T-helper 9 cell (primary cell): ENCODE data around the gene CCM2.

Source experiments
- DNase-seq: peaks from one replicate; pipeline ENCODE4 v3.0.0-alpha.2; 2020

CCM2 gene

DNA sequence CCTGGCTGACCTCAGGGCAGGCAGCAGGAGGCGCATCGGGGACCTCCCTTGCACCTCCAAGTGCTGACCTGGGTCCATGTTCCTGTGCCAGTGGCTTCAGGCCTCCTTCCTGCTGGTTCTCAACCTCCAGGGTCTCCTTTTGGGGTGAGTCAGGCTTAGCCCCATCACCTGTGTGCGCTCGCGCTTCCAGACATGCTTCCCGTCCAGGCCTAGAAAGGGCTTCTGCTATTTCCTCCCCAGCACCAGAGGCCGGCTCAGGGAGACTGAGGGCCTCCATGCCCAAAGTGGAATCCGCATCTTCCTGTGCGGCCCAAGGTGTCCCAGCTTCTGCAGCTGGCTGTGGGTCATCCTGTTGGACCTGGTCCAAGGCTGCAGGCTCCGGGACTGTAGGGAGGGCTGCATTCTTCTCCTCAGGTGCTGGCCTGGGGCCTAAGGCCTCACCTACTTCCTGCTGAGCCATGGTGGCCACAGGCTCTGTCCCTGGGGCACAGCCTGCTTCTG lies 82.9 kb downstream of the CCM2 start:
- DNase-seq, result no peak

DNA sequence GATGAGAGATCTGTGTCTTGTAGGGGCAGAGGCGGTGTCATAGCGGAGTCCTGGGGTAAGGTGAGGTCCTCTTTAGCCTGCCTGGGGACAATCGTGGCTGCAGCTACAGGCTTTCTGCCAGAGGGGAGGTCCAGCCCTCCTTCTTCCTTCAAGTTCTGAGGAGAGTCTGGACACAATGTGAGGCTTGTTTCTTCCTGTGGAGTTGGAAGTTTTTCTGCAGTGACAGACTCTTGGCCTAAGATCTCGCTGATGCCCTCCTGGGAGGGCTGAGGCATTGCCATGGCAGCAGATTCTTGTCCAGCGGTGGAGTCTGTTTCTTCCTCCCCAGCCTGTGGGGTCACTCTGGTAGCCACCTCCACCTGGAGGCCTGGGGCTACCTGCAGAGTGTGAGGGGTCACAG lies 84.3 kb downstream of the CCM2 start:
- no peak for DNase-seq

GRCh38 chr7:45084901-45085618 lies 85.1 kb downstream of the CCM2 start:
- no peak for DNase-seq

DNA sequence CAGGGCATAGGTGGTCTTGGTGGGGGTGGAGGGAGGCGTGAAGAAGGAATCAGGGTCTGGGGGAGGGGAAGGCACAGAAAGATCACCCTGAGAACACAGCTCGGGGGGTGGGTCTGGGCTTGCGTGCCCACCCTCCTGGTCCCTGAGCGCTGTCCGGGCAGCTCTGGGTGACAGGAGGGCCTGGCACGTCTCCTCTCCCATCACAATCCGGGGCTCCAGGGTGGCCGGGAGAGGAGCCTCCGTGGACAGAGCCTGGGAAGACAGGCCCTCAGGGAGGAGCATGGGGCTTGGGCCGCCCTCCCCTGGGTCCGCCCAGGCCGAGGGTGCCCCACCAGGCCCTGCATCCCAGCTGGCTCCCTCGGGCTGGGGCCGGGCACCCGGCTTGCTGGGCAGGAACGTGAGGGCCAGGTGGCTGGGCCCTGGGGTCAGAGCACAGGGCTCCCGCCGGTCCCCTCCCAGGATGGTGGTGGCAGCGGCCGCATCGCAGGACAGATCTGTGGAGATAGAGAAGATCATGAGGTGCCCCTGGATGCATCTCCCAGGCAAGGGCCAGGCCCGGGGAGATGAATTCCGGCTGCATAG lies 85.7 kb downstream of the CCM2 start:
- no peak for DNase-seq

GRCh38 chr7:45086331-45087065 lies 86.5 kb downstream of the CCM2 start:
- no peak for DNase-seq

DNA sequence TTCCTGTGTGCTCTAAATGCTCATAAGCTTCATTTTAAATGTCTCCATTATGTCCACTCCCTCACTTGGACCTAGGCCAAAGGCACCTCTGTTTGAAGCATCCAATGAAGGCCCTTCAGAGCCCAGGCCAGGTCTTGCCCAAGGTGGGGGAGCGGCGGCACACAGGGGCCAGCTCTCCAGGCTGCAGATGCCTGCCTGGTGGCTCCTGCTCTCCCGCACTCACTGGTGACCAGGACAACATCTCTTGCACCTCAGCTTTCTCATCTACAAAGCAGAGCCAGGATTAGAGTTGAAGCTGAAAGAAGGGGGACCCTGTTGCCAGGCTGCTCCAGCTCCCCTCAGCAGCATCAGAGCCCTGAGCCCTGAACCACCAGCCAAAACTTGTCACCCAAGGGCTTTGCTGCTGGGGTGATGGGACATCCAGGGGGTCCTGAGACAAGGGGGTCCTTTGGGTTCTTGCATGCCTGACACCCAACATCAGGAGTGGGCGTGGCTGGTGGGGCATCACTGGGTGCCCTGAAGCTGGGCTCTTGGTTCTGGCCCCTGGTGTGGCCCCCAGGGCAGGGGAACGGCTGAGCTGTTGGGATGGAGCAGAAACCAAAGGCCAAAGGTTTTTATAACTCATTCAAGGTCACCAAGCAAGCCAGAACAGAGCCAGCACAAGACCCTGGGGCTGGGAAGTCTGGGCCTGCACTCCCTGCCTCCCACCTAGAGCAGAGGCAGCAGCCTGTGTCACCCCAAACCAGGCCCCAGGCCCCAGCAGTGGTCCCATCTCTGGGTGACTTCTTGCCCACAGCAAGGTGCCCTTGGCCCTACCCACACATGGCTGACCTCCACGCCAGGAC lies 87.5 kb downstream of the CCM2 start:
- DNase-seq, result no peak

DNA sequence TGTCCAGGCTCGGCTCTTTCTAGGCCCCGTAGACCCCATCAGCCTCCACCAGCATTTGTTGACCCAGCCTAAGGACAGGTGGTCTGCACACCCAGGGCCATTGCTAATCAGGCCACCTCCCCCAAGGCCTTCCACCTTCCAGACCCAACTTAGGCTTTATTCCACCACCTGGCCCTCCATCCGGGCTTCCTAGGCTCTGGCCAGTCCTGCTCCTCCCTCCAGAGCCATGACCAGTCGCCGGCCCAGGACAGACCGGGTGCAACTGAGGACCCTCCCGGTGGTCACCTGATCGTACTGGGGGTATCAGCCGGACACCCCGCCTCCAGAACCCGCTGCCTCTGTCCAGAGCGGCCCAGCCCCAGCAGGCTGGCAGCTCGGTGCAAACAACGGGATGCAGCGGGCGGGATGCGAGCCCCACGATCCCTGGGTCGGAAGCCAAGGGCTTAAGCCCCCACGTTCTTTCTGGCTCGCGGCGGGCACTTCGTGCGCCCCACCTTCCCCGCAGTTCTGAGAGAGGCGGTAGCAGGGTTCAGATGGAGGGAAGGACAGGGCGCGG lies 88.2 kb downstream of the CCM2 start:
- no peak for DNase-seq

DNA sequence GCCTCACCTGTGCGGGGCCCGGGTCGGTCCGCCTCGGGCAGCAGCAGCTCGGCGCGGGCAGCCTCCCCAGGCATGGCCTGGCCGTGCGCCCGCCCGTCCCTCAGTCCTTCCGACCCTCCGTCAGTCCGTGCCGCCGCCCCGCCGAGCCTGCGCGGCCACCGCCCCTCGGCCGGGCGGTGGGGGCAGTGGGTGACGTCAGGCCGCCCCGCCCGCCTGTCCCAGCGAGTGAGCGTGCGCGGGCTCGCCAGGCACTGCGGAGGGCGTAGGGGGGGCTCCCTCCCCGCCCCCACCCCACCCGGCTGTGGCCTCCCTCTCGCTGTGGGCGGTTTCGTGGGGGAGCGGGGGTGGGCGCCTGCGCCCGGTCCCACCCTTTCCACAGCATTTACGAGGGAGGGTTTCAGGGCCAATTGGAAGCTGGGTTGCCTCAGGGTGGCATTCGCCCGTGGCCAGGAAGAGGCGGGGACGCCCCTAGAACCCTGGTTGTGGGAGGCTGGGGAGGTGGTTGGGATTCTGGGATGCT lies 88.9 kb downstream of the CCM2 start, which contains the start of gene NACAD:
NACAD (minus strand) TSS at position 149 of the 520 bp plus-strand sequence; CDS start at position 74, 75 bp downstream.
- DNase-seq, result no peak

GRCh38 chr7:45089341-45089891 lies 89.4 kb downstream of the CCM2 start:
- peak; percentile 42 for DNase-seq

- DNase-seq, result no peak
Measured at GRCh38 chr7:45092100-45092930, 92.3 kb downstream of the CCM2 start.

DNA sequence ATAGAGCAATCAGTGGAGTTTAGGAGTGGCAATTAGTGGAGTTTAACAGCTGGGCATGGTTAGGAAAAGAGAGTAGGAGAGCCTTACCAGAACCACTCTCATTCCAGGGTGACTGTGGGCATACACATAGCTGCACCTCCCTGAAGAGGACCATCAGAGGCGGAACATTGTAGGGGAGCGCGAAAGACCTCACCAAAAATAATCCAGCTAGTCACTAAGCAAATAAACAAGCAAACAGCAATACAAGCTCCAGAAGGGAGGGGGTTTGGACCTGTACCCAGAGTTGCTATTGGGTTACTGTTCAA lies 92.9 kb downstream of the CCM2 start:
- no peak for DNase-seq

DNA sequence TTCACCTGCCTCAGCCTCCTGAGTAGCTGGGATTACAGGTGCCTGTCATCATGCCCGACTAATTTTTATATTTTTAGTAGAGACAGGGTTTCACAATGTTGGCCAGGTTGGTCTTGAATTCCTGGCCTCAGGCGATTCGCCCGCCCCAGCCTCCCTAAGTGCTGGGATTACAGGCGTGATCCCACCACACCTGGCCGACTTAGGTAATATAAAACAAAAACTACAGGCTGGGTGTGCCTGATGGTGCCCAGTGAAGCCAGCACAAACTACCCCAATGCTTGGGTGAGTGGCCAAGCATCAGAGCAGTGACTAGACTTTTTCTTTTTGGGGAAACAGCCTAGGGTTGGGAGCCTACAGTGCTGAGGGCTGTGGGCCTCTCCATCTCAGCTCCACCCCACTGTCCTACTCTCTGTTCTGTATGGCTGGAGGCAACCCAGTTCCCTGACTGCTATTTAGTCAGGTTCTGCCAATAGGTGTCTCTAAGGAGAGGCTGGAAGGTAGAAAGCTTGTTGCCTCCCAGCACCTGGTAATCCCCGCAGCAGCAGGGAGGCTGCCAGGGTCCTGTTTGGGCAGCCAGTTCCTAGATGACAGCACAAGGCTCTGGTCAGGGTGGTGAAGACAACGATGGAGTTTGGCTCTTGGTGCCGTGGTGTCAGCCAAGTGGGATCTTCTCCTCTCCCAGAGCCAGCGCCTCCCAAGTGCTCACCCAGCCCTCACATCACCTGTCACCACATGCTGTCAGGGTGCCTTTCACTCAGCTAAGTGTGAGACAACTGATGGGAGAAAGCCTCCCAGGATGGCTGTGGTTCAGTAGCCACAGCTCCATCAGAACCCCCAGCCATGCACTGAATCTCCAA lies 99.2 kb downstream of the CCM2 start:
- no peak for DNase-seq

- DNase-seq, result no peak
Measured at GRCh38 chr7:45099891-45100760, 100.1 kb downstream of the CCM2 start.

DNA sequence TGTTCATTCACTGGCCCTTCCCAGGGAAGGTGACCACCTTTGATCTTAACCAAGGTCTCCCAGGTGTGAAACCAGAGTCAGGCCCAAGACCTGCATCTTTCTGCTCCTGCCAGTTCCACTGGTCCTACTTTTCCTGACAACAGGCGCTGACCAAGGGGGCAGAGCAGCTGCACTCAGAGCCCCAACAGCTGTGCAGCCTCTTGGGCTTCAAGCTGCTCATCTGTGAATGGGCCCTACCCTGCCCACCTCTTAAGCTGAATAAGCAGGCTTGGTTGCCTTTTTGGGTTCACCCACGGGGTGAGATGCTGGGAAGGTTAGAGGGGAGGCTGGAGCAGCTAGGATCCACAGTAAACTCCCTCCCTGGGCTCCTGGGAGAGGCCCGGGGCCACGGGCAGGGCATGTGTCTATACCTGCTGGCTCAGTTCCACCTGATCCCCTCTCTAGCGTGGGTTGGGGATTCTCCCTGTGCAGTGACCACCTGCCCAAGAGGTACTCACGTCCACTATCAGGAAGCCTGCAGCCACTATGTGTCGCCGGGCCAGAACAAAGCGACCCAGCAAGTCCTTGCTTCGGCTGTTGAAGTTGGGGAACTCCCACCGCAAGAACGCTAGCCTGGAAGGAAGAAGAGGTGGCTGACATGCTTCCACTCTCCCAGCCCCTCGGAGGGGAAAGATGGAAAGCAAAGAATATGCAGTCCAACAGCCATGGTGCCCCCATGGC lies 100.9 kb downstream of the CCM2 start:
- no peak for DNase-seq

DNA sequence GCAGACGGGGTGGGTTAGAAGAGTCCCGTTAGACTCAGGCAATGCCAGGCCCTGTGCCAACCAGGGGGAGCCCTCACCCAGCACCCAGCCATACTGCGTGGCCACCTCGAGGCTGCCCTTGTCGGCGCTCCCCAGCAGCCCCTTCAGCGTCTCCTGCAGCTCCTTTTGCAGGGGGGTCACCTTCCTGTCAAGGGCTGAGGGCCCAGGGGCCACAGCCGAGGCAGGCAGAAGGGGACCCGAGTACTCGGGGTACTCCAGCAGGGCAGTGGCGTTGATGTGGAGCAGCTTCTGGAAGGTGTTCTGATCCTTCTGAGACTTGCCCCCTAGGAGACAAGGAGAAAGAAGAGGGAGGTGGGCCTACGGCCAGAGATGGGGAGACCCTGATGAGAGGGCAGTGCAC lies 101.7 kb downstream of the CCM2 start:
- no peak for DNase-seq

DNA sequence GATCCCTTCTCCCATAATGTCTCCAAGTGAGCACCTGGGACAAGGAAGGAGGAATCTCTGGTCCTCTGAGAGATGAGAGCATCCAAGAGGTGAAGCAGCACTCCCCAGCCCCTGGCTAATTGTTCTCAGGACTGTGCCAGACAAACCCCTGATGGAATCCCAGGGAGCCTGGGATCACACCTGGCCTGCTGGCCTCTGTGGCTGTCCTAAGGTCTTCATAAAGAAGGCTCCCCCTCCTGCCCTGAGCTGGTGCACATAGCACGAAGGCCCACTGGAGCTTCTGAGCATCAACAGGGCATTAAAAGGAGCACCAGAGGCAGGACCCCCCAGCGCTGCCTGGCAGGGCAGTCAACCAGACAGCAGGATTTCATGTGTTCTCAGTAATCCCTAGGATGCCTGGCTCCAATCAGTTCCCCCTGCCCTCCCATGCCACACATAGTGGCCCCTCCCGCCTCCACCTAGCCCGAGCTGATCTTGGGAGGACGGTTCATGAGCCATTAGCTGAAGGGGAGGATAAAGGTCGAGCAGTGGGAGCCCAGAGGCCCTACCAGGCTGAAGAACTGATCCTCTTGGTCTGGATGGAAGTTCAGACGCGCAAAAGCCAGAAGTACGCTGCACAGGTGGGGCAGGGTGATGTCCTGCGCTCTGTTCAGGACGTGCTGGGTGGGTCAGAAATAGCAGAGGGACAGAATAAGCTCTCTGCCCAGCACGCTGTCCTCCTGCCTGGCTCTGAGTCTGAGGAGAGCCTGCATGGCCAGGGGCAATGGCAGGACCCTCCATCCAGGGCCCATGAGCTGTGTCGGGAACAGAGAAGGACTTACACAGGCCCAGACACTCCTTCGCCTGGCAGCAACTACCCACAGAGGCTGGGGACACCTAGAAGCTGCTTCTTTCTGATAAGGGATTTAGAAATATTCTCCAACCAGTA lies 103.0 kb downstream of the CCM2 start:
- no peak for DNase-seq
